Measurements from ENCODE around the gene ZBTB24.

GRCh38 chr6:109461733-109462526 is 21.1 kb downstream of the ZBTB24 start:
- TF ChIP-seq POLR2A (IDR thresholded peaks at IDR 0.05) (no peak), CTCF (IDR thresholded peaks at IDR 0.05) (no peak)

Data from uterus (tissue), 2 donors.